Activated naive CD4-positive, alpha-beta T cell (primary cell): Measurements from ENCODE around the gene SPRED1.
"Not testable (repeated sequence)": the region's sequence is repeated elsewhere in the genome, so short reads cannot be mapped to it uniquely, and the experiment has no call there.

Experiments used
- DNase-seq, 4 experiments: peaks; one replicate each; lab custom pipeline; 2025; lab: John Stamatoyannopoulos, UW

SPRED1 gene

GRCh38 chr15:38231436-38231835 is 21.2 kb upstream of the SPRED1 start:
- no peak for DNase-seq

- not testable (repeated sequence) for DNase-seq
Measured at GRCh38 chr15:38237021-38237420, 15.6 kb upstream of the SPRED1 start.

GRCh38 chr15:38238311-38238710 is 14.3 kb upstream of the SPRED1 start:
- DNase-seq, result no peak

GRCh38 chr15:38242055-38242454 is 10.6 kb upstream of the SPRED1 start:
- DNase-seq, result no peak

- no peak for DNase-seq
Measured at GRCh38 chr15:38243278-38244055, 9.2 kb upstream of the SPRED1 start.

- DNase-seq, result no peak
Measured at GRCh38 chr15:38247336-38247735, 5.3 kb upstream of the SPRED1 start.

GRCh38 chr15:38253351-38253781 is 730 bp downstream of the SPRED1 start:
- no peak for DNase-seq

- DNase-seq, result peak in 1 of 4 experiments; percentile 5
Measured at GRCh38 chr15:38254051-38254883, 1.6 kb downstream of the SPRED1 start.

GRCh38 chr15:38255690-38256089 is 3.1 kb downstream of the SPRED1 start:
- DNase-seq, result no peak

- DNase-seq, result no peak
Measured at GRCh38 chr15:38257676-38258075, 5.0 kb downstream of the SPRED1 start.

GRCh38 chr15:38259134-38259533 is 6.5 kb downstream of the SPRED1 start:
- DNase-seq, result no peak

- DNase-seq, result no peak
Measured at GRCh38 chr15:38260077-38260476, 7.4 kb downstream of the SPRED1 start.

- DNase-seq, result no peak
Measured at GRCh38 chr15:38263251-38263650, 10.6 kb downstream of the SPRED1 start.

GRCh38 chr15:38263996-38264395 is 11.4 kb downstream of the SPRED1 start:
- DNase-seq, result no peak

GRCh38 chr15:38266247-38266986 is 13.8 kb downstream of the SPRED1 start:
- DNase-seq, result no peak

GRCh38 chr15:38267421-38268022 is 14.9 kb downstream of the SPRED1 start:
- no peak for DNase-seq

- no peak for DNase-seq
Measured at GRCh38 chr15:38271144-38271543, 18.5 kb downstream of the SPRED1 start.

- no peak for DNase-seq
Measured at GRCh38 chr15:38271895-38272294, 19.3 kb downstream of the SPRED1 start.

GRCh38 chr15:38272431-38272830 is 19.8 kb downstream of the SPRED1 start:
- not testable (repeated sequence) for DNase-seq

GRCh38 chr15:38274135-38274534 is 21.5 kb downstream of the SPRED1 start:
- no peak for DNase-seq

- DNase-seq, result no peak
Measured at GRCh38 chr15:38275959-38276358, 23.3 kb downstream of the SPRED1 start.

- DNase-seq, result not testable (repeated sequence)
Measured at GRCh38 chr15:38277281-38277680, 24.6 kb downstream of the SPRED1 start.
